LNCaP clone FGC (cell line): ENCODE data around the gene JPH3.

Experiments used
- DNase-seq: peaks from one replicate; pipeline ENCODE4 v3.0.0-alpha.2; 2011; ENCODE audit warnings: low read depth
- H3K4me3 ChIP-seq: 2 replicates; pipeline ENCODE4 v1.5.1; 2011; ENCODE audit warnings: mild to moderate bottlenecking, low read depth, low read length, control low read depth
- CTCF ChIP-seq: IDR thresholded peaks from 2 replicates; pipeline ENCODE4 v1.5.1; 2012; ENCODE audit warnings: mild to moderate bottlenecking; ENCODE audit not compliant: control insufficient read depth, insufficient read depth; ENCODE audit errors: extremely low read depth

JPH3 gene

GRCh38 chr16:87688876-87689815 is 86.8 kb downstream of the JPH3 start:
- DNase-seq = no peak
- no peak for TF ChIP-seq CTCF
- H3K4me3 ChIP-seq = no peak overlapping the region

GRCh38 chr16:87689956-87690465 is 87.7 kb downstream of the JPH3 start:
- DNase-seq = no peak
- H3K4me3 ChIP-seq = no peak overlapping the region
- TF ChIP-seq CTCF = no peak

GRCh38 chr16:87690911-87691685 is 88.8 kb downstream of the JPH3 start:
- H3K4me3 ChIP-seq = no peak overlapping the region
- no peak for DNase-seq
- no peak for TF ChIP-seq CTCF

- TF ChIP-seq CTCF = no peak
- no peak for DNase-seq
- no peak overlapping the region for H3K4me3 ChIP-seq
Measured at GRCh38 chr16:87691686-87692079, 89.4 kb downstream of the JPH3 start.

GRCh38 chr16:87692176-87692575 is 89.9 kb downstream of the JPH3 start:
- DNase-seq = no peak
- no peak for TF ChIP-seq CTCF
- no peak overlapping the region for H3K4me3 ChIP-seq

GRCh38 chr16:87692756-87693155 is 90.4 kb downstream of the JPH3 start:
- TF ChIP-seq CTCF = no peak
- no peak for DNase-seq
- no peak overlapping the region for H3K4me3 ChIP-seq
